HG02981 (cell line): Measurements from ENCODE around the gene KLHL29.

Experiments used
- ATAC-seq: cut with Tn5 transposase; IDR thresholded peaks from one replicate; pipeline ENCODE4 v1.9.1; 2021; ENCODE audit warnings: mild to moderate bottlenecking, moderate library complexity; ENCODE audit not compliant: unreplicated experiment

The KLHL29 gene

DNA sequence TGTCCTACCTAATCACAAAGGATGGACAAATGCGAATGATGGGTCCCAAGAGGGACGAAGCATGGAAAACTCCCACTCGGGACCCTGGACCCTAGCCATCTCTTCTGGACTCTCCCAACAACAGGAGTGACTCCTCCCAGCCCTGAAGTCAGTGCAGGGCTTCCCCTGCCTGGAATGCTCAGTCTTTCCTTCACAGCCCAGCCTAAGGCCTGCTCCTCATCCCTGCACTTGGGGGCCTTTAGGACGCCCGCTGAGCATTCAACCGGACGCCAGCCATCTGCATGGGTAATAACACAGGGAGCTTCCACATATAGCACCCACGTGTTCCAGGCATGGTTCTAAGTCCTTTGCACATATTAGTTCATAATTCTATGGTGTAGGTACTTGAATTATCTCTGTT lies 237.5 kb downstream of the KLHL29 start:
- ATAC-seq, result no peak

DNA sequence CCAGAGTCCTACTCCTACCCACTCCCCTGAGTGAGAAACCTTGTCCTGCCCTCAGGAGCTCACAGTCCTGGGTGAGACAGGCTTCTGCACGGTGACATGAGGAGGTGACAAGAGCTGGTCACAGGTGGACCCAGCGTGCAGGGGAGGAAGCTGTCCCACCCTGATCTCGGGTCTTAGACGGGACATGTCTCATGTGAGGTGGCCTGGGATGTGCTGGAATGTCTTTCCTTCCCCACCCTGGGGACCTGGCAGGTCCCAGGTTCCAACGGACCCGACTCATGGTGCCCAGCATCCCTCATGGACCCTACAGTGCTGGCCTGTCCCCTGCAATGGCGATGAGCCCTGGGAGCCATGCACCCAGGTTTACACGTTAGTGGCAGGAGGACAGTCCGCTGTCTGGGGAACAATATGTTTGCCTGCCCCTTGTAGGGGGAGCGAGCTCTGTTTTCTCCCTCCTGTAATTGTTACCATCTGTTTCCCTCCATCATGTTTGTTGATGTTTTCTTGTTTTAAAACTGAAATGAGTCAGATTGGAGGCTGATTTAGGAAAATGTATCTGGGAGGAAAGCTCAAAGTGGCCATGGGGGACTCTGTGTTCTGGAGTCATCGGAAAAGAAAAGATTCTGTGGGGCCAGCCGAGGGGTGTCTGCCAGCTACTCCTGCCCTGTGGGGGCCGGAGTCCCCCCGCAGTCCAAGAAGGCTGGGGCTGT lies 238.1 kb downstream of the KLHL29 start:
- ATAC-seq, result no peak

DNA sequence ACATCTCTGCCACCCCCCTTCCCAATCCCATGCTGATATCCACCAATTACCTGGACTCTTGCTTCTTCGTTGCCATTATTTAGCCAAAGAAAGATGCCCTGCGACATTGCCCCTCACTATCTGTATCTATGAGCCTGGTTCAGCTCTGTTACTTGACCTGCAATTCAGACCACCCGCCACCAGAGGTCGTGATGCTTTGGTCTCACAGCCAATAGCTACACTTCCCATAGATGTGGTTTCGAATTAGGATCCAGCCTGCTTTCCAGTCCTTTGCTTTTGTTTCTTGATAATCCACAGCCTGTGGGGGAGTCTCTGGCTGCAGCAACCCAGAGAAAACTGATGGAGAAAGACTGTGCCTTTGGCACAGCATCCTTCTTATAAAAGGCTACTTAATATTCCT lies 239.4 kb downstream of the KLHL29 start:
- ATAC-seq, result no peak

DNA sequence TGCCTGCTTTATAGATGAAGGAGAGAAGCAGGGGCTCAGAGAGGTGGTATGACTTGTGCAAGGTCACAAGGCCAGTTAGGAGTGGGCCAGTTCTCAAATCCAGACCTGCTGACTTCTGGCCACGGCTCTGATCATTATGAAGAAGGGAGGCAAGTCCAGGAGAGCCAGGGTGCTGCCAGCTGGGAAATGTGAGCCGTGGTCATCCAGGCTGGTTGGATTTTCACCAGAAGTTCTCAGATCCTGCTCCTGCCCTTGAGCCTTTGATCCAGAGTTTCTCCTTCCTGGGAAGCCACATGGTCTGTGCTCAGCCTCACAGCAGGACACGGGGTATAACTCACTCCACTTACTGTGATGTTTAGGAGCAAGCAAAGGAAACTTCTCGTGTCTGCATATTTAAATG lies 239.9 kb downstream of the KLHL29 start:
- no peak for ATAC-seq

DNA sequence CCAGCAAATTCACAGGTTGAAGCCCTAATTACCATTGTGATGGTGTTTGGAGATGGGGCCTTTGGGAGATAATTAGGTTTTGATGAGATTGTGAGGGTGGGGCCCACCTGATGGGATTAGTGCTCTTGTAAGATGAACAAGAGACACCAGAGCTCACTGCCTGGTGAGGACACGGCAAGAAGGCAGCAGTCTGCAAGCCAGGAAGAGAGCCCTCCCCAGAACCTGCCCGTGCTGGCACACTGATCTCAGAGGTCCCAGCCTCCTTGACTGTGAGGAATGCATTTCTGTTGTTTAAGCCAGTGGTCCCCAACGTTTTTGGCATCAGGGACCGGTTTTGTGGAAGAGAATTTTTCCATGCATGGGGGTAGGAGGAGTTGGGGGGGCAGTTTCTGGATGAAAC lies 240.7 kb downstream of the KLHL29 start:
- no peak for ATAC-seq

DNA sequence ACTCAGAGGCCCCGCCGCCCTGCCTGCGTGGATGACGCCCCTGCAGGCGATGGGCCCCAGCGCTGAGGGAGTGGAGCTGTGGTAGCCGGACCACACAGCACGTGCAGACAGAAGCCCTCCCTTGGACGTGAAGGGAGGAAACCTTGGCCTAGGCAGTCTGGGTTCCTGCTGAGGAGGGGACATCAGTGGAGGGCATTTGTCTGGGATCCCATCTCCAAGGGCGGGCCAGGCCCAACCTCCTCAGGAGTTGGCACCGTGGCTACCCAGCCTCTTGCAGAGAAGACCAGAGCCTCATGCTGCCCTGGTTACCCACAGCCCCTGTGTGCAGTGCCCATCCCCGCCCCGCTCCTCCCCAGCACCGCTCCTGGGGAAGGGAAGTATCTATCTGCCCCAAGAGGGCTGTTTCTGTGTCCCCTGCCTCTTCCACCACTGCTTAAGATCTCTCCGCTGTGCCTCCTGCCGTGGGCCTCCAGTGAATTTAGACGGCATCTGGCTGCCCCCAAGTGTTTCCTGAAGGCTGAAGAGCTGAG lies 241.8 kb downstream of the KLHL29 start:
- ATAC-seq, result no peak

DNA sequence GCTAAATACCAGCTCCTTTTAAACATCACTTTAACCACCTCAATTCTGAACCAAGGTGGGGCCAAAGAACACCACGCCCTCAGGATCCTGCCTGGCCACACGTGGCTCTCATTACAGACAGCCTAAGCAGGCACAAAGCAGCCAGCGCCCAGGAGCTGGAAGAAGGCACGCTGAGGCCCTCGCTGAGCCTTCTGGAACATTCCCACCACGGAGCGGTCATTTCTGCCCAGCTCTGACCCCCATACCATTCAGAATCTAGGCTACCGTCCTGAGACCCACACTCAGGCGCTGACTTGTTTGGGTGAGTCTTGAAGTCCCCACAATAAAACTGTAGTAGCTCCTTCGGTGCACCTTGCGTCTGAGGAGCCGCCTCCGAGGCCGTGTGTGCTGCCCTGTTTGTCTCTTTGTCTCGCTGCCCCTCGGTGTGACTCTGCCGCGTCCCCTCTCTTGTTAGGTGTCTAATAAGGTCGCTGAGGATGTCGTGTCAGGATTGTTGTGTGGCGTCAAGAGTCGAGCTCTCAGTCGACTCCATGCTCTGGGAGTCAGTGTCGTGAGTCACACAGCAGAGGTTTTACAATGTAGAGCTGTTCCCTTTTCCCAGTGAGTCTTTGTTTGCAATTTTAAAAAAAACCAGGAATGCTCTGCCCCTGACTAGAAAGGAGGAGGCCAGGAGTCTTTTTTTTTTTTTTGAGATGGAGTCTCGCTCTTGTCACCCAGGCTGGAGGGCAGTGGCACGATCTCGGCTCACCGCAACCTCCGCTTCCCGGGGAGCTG lies 242.4 kb downstream of the KLHL29 start:
- no peak for ATAC-seq

DNA sequence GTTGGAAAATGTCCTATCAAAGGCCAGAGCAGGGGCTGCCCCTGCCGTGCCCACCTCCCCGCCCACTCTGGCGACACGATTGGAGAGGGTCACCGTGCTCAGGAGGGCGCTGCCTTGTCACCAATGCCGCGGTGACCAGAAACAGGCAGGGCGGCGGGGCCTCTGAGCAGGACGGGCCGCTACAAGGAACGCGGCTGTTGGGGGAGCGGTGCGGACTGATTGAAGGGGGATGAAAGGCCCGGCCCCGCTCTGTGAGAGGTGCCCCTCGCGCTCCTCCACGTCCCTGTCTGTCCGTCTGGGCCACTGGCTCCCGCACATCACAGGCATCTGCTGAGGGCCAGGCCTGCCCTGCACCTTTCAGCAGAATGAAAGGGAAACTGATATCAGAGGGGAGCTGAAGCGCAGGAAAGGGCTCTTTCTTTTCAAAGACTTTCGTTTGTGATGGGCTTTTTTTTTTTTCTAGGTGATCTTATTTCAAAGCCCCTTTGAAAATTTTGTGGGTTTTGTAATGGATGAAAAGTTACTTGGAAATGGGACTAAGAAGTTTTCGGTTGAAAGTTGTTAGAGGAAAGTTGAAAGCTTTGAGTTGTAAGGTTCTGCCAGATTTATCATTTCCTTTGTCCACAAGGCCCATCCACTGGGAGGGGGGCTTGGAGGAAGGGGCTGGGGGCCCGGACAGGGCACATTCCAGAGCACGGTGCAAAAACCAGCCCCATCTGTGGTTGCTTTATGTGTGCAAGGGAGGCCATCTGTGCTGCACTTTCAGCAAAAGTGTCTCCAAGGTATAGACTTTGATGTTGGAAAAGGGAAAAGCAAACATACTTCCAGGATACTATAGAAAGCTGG lies 244.2 kb downstream of the KLHL29 start:
- no peak for ATAC-seq

DNA sequence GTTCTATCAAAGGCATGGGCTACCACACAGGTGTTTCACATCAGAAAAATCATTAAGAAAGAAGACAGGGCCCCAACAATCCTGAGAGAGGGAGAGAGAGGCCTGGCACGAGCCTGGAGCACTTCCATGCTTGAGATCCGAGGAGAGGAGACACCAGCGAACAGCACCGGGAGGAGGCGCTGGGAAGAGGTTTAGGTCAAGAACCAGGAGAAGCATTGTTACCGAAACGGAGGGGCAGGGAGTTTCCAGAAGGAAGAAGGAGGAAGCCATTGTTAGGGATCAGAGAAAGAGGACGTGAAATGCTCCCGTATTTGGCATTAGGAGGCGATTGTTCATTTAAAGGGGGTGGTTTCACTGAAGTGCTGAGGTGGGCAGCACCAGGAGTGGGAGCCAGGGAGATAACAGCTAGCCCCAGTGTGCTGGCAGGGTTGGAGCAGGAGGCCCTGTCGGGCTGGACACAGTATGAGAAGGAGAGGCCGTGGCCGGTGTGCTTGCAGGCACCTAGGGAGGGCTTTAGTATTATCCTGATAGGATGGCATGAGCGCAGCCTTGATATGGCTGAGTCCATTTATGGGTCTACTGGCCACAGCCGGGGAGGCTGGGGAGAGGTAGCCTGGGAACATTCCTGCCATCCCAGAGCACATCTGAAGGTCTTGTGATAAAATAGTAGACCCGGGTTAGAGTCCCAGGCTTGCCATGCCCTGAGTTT lies 244.9 kb downstream of the KLHL29 start:
- ATAC-seq, result no peak

DNA sequence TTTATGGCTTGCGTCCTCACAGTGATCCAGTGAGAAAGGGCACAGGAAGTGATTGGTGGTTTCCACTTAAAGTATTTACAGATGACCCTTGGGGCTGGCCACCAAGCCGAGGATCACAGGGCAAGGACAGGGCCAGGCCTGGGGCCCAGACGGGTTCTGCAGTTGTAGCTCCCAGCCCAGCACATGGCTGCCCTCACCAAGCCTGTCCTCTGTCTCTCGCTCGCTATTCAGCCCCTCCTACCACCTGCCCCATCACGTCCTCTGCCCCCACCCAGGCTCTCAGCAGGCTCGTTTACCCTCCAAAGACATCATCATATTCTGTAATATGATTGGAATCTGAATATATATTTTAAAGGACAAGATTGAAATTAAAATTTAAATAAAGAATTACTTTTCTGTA lies 246.0 kb downstream of the KLHL29 start:
- no peak for ATAC-seq

DNA sequence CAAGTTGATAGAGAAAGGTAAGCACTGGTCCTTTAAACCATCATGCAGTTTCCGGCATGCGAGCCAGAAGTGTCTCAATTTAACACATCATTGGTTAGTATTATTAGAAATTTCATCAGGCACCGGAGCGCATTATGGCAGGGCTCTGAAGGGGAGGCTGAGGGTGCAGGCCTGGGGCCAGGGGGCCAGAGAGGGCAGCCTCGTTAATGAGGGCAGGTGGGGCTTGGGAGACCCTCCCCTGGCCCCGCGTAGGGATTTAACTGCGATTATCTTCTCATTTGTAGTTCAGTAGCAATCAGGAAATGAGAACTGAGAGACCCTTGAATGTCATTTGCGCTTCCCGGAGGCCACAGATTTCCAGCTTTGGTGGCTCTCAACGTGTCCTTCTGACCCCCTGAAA lies 246.4 kb downstream of the KLHL29 start:
- ATAC-seq, result no peak

DNA sequence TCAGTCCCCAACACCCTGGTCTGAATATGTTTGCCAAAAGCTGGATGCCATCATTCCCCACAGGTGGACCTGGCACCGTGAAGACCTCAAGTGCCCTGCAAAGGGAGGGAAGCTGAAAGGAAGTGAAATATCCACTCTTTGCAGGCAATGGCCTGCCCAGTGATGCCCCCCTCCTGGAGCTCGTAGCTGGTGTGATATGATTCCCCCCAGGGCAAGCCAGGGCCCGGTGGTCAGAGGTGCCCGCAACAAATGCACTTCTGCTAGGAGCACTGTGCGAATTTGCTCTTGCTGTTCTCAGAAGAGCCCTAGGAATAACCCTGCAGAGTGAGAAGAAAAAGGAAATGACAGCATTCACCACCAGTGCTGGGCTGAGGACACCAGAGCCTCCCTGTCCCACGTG lies 247.4 kb downstream of the KLHL29 start:
- no peak for ATAC-seq

DNA sequence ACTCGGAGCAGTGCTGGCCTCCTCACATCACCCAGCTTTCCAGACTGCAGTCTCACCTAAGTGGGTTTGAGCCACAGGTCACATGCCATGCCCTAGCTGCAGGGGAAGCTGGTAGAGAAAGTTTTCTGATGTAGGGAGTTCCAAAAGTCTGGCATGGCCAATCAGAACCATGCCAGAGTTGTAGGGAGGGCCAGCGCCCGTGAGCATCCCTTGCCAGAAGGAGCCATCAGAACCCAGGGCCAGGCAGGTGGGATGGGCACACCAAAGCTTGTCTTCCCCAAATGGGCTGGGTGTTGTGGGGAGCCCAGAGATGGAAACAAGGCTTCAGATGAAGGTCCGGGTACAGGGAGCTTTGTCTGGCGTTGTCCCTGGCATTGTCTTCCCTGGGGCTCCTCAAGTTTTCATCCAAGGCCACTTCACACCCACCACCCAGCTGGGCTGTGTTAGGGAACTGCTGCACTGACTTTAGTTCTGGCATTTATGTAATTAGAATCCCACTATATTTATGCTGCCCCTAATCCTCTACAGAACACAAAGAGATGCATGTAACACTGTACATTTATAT lies 247.9 kb downstream of the KLHL29 start:
- no peak for ATAC-seq

DNA sequence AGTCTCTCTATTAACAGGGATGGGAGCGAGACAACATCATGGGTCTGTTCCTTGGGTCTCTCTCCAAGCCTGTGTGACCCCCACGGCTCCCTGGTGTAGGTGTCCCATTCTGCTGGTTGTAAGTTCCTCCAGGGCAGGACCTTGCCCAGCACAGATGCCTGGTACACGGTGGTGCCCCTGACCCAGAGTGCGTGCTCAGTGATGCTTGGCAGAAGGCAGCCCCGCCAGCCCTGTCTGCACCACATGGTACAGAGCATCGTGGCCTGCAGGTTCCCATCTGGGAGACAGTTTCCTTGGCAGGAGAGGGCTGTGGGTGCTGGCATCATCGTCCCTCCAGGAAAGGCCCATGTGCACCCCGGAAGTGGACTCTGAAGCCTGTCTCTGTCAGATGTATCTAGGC lies 249.0 kb downstream of the KLHL29 start:
- ATAC-seq, result no peak

DNA sequence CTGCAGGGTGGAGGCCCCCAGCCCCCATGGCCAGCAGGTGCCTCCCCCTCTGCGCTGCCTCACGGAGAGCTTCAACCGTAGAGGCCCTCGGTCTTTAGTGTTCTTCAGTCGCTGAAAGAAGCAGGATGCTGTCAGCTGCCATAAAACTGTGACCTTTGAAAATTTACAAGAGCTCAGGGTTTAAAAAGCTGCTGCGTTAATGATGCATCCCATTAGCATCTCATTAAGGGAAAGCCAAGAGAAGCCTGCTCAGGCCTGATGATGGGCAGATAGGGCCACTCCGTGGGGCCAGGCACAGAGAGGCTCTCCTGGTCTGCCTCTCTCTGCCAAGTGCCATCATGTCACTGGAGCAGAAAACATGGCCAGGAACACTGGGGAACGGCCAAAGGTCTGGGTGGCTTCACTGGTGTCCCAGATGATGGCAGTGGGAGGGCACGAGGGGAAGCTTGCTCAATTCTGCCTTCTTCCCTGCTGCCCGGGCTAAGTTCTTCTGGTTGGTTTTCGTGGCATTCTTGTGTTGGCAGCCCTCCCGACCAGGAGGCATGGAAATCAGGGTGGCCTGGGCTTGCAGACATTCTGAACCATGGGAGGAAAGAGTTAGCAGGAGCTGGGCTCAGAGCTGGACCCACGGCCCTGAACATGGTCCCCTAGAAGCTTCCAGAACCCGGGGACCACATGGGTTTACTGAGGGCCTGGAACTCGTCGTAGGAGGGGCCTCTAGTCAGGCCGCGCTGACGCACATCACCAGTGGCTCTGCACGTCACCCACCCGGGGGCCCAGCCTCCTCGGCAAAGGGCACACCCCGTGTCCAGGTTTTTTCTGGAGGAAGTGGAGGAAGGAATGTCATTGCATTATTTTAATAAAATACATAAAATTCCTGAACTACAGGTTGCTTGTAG lies 250.7 kb downstream of the KLHL29 start:
- no peak for ATAC-seq

DNA sequence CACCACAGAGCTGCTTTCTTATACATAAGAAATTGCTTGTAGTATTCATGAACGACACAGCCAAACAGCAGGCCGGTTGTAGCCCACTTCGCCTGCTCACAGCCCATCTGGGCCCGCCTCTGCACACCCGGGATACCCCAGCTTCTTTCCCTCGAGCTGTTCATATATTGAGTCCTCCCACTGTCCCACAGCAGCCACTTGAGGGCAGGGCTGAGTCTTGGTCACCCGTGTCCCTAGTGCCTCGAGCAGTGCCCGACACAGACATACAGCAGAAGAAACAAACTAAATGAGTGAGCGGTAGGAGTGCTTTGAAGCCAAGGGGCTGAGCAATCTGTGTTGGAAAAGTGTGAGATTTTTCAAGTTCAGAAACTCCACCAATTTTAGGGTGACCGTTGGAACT lies 251.4 kb downstream of the KLHL29 start:
- ATAC-seq, result no peak

DNA sequence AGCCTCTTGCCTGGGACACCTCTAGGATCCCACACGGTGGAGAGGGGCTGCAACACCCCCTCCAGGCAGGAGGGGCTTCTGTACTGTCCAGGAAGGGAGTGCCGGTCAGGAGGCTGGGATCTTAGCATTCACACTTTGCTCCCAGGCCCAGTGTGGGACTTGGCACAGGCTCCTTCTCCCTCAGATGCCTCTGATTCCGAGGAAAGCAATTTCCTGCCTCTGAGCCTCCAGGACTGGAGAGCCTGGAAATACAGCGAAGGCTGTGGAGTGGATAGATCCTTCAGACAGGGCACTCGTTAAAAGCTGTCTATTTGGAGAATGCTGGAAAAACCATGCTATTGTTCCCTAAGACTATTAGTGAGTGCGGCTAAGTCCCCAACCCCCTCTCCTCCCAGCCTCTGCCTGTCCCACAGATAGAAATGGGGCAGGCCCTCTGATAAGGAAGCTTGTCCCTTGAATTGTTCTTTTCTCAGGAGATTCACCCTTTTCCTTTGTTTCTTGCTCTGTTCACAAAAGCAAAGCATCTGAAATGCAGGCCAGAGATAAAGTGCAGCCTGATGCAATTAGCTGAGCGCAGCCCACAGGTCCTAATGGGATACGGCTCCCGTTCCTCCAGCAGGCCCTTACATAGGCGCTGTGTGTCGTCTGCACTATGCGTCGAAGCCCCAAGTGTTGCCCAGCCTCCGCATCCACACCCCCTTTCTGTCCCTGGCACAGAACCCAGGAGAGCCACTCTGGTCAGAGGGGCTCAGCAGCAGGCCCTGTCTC lies 252.2 kb downstream of the KLHL29 start:
- ATAC-seq, result no peak

DNA sequence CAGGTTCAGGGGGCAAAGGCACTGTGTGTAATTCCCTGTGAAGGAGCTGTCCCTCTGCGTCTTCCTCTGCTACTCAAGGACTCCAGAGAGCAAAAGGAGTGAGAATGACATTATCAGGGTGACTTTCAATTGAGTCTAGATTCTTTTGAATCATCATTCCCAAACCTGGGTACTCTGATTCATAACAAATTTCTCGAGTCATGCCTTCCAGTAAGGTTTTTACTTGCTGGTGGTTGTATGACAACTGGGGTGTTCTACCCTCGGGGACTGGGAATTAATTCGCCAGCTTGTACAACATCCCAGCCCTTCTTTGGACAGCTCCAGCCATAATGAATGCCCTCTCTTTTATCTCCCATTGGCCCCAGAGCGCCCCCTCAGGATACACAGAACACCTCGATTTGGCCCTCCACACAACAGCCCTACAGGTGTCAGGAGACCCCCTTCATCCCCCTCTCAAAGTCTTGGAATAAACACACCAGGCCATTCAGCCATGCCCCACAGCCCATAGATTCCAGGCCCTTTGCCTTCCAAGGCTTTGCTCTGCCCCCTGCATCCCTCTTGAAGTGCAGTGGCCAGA lies 254.5 kb downstream of the KLHL29 start:
- ATAC-seq, result no peak
